Measurements from ENCODE around the gene ASB13. TPM values are rescaled to one million over a fixed set of nuclear protein-coding genes. Genes with fewer than 3 reads are reported as not detected.

The ASB13 gene
- total and polyA plus RNA-seq, 2 of the 13 experiments (the other 11 are each of a cell fraction or from before 2014, with no cell fraction given): 9.3 to 15.4 TPM

- TF ChIP-seq ZFP91 (CRISPR knock-in tag; IDR thresholded peaks at IDR 0.05; ENCODE audit: borderline replicate concordance) (peak; percentile 67; the same call in 1 of the 2 replicates), JUN (CRISPR knock-in tag; IDR thresholded peaks at IDR 0.05) (no peak), NRL (CRISPR knock-in tag; IDR thresholded peaks at IDR 0.05; ENCODE audit: borderline replicate concordance) (no peak), MXI1 (IDR thresholded peaks at IDR 0.05; ENCODE audit: borderline replicate concordance, low read depth, low read length) (0 out of 3 replicates have a peak, but pooled peaks have one; percentile 11), HDAC2 (CRISPR knock-in tag; IDR thresholded peaks at IDR 0.05) (0 out of 2 replicates have a peak, but pooled peaks have one; percentile 40), ZNF160 (CRISPR knock-in tag; IDR thresholded peaks at IDR 0.05) (0 out of 2 replicates have a peak, but pooled peaks have one; percentile 38), ZNF768 (CRISPR knock-in tag; IDR thresholded peaks at IDR 0.05) (peak; percentile 92), ZMYM4 (CRISPR knock-in tag; IDR thresholded peaks at IDR 0.05) (0 out of 2 replicates have a peak, but pooled peaks have one; percentile 54), ZNF280D (CRISPR knock-in tag; IDR thresholded peaks at IDR 0.05) (no peak), AKAP8 (CRISPR knock-in tag; IDR thresholded peaks at IDR 0.05) (0 out of 2 replicates have a peak, but pooled peaks have one; percentile 32), ZNF619 (CRISPR knock-in tag; IDR thresholded peaks at IDR 0.05) (no peak), PAXIP1 (CRISPR knock-in tag; conservative IDR thresholded peaks at IDR 0.05) (peak; percentile 69), POGZ (CRISPR knock-in tag; IDR thresholded peaks at IDR 0.05) (0 out of 2 replicates have a peak, but pooled peaks have one; percentile 16), ZNF30 (CRISPR knock-in tag; IDR thresholded peaks at IDR 0.05) (0 out of 2 replicates have a peak, but pooled peaks have one; percentile 26), CTCF (CRISPR knock-in tag; IDR thresholded peaks at IDR 0.05) (peak; percentile 29), MYC (CRISPR knock-in tag; IDR thresholded peaks at IDR 0.05; ENCODE audit: borderline replicate concordance) (peak; percentile 50; the same call in 1 of the 2 replicates), NR2F6 (IDR thresholded peaks at IDR 0.05) (0 out of 2 replicates have a peak, but pooled peaks have one; percentile 36), NR2F6 (CRISPR knock-in tag; IDR thresholded peaks at IDR 0.05) (peak; percentile 69), KDM3A (CRISPR knock-in tag; IDR thresholded peaks at IDR 0.05; ENCODE audit: low read depth) (no peak), HNF4A (CRISPR knock-in tag; IDR thresholded peaks at IDR 0.05) (peak; percentile 74), ARNT2 (CRISPR knock-in tag; IDR thresholded peaks at IDR 0.05; ENCODE audit: low read depth) (0 out of 2 replicates have a peak, but pooled peaks have one; percentile 8)
Observed at GRCh38 chr10:5591336-5591824, 75.0 kb downstream of the ASB13 start (continued).
